ENCODE data around the gene GRK1. TPM values are rescaled to one million over a fixed set of nuclear protein-coding genes. Genes with fewer than 3 reads are reported as not detected.
"Not testable (repeated sequence)": the region's sequence is repeated elsewhere in the genome, so short reads cannot be mapped to it uniquely, and the experiment has no call there.

The GRK1 gene
- total RNA-seq, 1 donor from 2014 or later, result 1.5 TPM

GRCh38 chr13:113745059-113745458 is 78.0 kb downstream of the GRK1 start:
- DNase-seq (ENCODE audit: low read depth, low spot score), result no peak
- TF ChIP-seq CTCF (conservative IDR thresholded peaks at IDR 0.05), result no peak
- peaks cover 4% of the 10 kb centered on the region for H3K4me1 Mint-ChIP-seq
- H3K27ac Mint-ChIP-seq (ENCODE audit: unreplicated experiment), result no peak overlapping the region
- no peaks in the 10 kb centered on the region for H3K27me3 Mint-ChIP-seq (ENCODE audit: low read depth)
- no peaks in the 10 kb centered on the region for H3K9me3 Mint-ChIP-seq
- no peak overlapping the region for H3K4me3 Mint-ChIP-seq
- H3K36me3 Mint-ChIP-seq (ENCODE audit: low read depth), result no peaks in the 10 kb centered on the region

- H3K9me3 Mint-ChIP-seq; DNase-seq (ENCODE audit: low read depth, low spot score); H3K4me1 Mint-ChIP-seq; H3K27me3 Mint-ChIP-seq (ENCODE audit: low read depth); H3K4me3 Mint-ChIP-seq; H3K36me3 Mint-ChIP-seq (ENCODE audit: low read depth): not testable (repeated sequence)
- peak overlapping the region; percentile 73 for H3K27ac Mint-ChIP-seq (ENCODE audit: unreplicated experiment)
Measured at GRCh38 chr13:113745500-113746142, 78.6 kb downstream of the GRK1 start.

- no peak for DNase-seq (ENCODE audit: low read depth, low spot score)
- no peak overlapping the region for H3K27ac Mint-ChIP-seq (ENCODE audit: unreplicated experiment)
- H3K4me1 Mint-ChIP-seq, result peaks cover 4% of the 10 kb centered on the region
Measured at GRCh38 chr13:113746143-113746525, 79.1 kb downstream of the GRK1 start.

GRCh38 chr13:113746671-113747070 is 79.7 kb downstream of the GRK1 start:
- H3K4me3 Mint-ChIP-seq, result no peak overlapping the region
- no peak for TF ChIP-seq CTCF (conservative IDR thresholded peaks at IDR 0.05)

More at GRCh38 chr13:113746143-113746525, 79.1 kb downstream of the GRK1 start:
- H3K27me3 Mint-ChIP-seq (ENCODE audit: low read depth), result no peaks in the 10 kb centered on the region
- no peak for TF ChIP-seq CTCF (conservative IDR thresholded peaks at IDR 0.05)
- no peaks in the 10 kb centered on the region for H3K36me3 Mint-ChIP-seq (ENCODE audit: low read depth)
- H3K9me3 Mint-ChIP-seq, result peaks cover 9% of the 10 kb centered on the region
- H3K4me3 Mint-ChIP-seq, result no peak overlapping the region

GRCh38 chr13:113747291-113747833 is 80.3 kb downstream of the GRK1 start:
- Mint-ChIP-seq H3K27ac (ENCODE audit: unreplicated experiment) (no peak overlapping the region), H3K27me3 (ENCODE audit: low read depth) (no peaks in the 10 kb centered on the region), H3K4me3 (no peak overlapping the region), H3K4me1 (no peaks in the 10 kb centered on the region), H3K36me3 (ENCODE audit: low read depth) (no peaks in the 10 kb centered on the region), H3K9me3 (peaks cover 10% of the 10 kb centered on the region)
- DNase-seq (ENCODE audit: low read depth, low spot score), result no peak
- no peak for TF ChIP-seq CTCF (conservative IDR thresholded peaks at IDR 0.05)

More at GRCh38 chr13:113746671-113747070, 79.7 kb downstream of the GRK1 start:
- Mint-ChIP-seq H3K9me3 (peaks cover 10% of the 10 kb centered on the region), H3K4me1 (no peaks in the 10 kb centered on the region), H3K27ac (ENCODE audit: unreplicated experiment) (no peak overlapping the region), H3K36me3 (ENCODE audit: low read depth) (no peaks in the 10 kb centered on the region), H3K27me3 (ENCODE audit: low read depth) (no peaks in the 10 kb centered on the region)
- no peak for DNase-seq (ENCODE audit: low read depth, low spot score)

- Mint-ChIP-seq H3K9me3 (peaks cover 10% of the 10 kb centered on the region), H3K27me3 (ENCODE audit: low read depth) (peaks cover under 1% of the 10 kb centered on the region), H3K27ac (ENCODE audit: unreplicated experiment) (no peak overlapping the region), H3K4me3 (no peak overlapping the region), H3K36me3 (ENCODE audit: low read depth) (no peaks in the 10 kb centered on the region), H3K4me1 (no peaks in the 10 kb centered on the region)
- no peak for TF ChIP-seq CTCF (conservative IDR thresholded peaks at IDR 0.05)
- DNase-seq (ENCODE audit: low read depth, low spot score), result no peak
Measured at GRCh38 chr13:113748101-113748861, 81.3 kb downstream of the GRK1 start.

Measured in neural crest cell (in vitro differentiated cells).